HepG2 (cell line): ENCODE data around the gene MMP28. TPM values are rescaled to one million over a fixed set of nuclear protein-coding genes. Genes with fewer than 3 reads are reported as not detected.

Source experiments
- AHR ChIP-seq: IDR thresholded peaks from 2 replicates; pipeline ENCODE4 v1.6.1; 2018; ENCODE audit warnings: missing genetic modification reagents, missing compliant biosample characterization
- BRD4 ChIP-seq: sonication (generic); formaldehyde crosslinking; IDR thresholded peaks from 2 replicates; pipeline ENCODE4 v1.4.0; 2020; ENCODE audit warnings: missing genetic modification reagents
- MIXL1 ChIP-seq: IDR thresholded peaks from 2 replicates; pipeline ENCODE4 v1.6.1; 2016
- PHF8 ChIP-seq: sonication (generic); formaldehyde crosslinking; IDR thresholded peaks from 2 replicates; pipeline ENCODE4 v1.5.0; 2020; ENCODE audit warnings: missing genetic modification reagents
- POLR2G ChIP-seq: fragments of 200-400 bp; formaldehyde crosslinking; IDR thresholded peaks from 2 replicates; pipeline ENCODE4 v1.6.1; 2018; ENCODE audit warnings: mild to moderate bottlenecking, low read depth, low read length, moderate library complexity
- RAD51 ChIP-seq: fragments of 450-650 bp; IDR thresholded peaks from 2 replicates; pipeline ENCODE4 v1.6.1; 2016; ENCODE audit warnings: borderline replicate concordance
- SAP130 ChIP-seq: IDR thresholded peaks from 2 replicates; pipeline ENCODE4 v1.6.1; 2016; ENCODE audit warnings: low read depth
- TCF12 ChIP-seq, 2 experiments: fragments of 450-650 bp in 1 of 2; sonication (generic) in 1 of 2; formaldehyde crosslinking in 1 of 2; IDR thresholded peaks; 2 replicates each; pipeline versions ENCODE4 v1.6.1 to v1.8.0; 2017 to 2022; ENCODE audit warnings: antibody characterized with exemption in 1 of 2, mild to moderate bottlenecking in 1 of 2, missing genetic modification reagents in 1 of 2, moderate library complexity in 1 of 2
- ZBTB7B ChIP-seq: sonication (generic); formaldehyde crosslinking; IDR thresholded peaks from 2 replicates; pipeline ENCODE4 v1.4.0; 2020; ENCODE audit warnings: missing genetic modification reagents
- ZFP37 ChIP-seq: sonication (generic); formaldehyde crosslinking; IDR thresholded peaks from 2 replicates; pipeline ENCODE4 v1.4.0; 2020; ENCODE audit warnings: missing genetic modification reagents, borderline replicate concordance
- ZNF558 ChIP-seq: sonication (generic); formaldehyde crosslinking; IDR thresholded peaks from 2 replicates; pipeline ENCODE4 v1.9.0; 2022; ENCODE audit warnings: mild to moderate bottlenecking, missing genetic modification reagents, borderline replicate concordance
- ZNF788 ChIP-seq: sonication (generic); formaldehyde crosslinking; IDR thresholded peaks from 2 replicates; pipeline ENCODE4 v1.5.0; 2020; ENCODE audit warnings: mild to moderate bottlenecking, missing genetic modification reagents, borderline replicate concordance
- ZSCAN22 ChIP-seq: sonication (generic); formaldehyde crosslinking; IDR thresholded peaks from 2 replicates; pipeline ENCODE4 v1.4.0; 2020; ENCODE audit warnings: mild to moderate bottlenecking, missing genetic modification reagents
- polyA plus RNA-seq, 8 experiments: library from polyadenylated mRNA; depleted of rRNA in 3 of 8; stranded (reverse) in 7 of 8; unstranded in 1 of 8; fragments of >200 nt; fragmentation: Illumina TruSeq in 4 of 8; extraction: Trizol in 4 of 8; gene quantifications; 2 replicates each; pipeline versions ENCODE4 v1.2.1 to v1.2.3, GENCODE V29; 2011 to 2016; ENCODE audit warnings: low read depth in 4 of 8, missing spikeins in 1 of 8, mixed read lengths in 1 of 8; ENCODE audit not compliant: insufficient read depth in 1 of 8
- total RNA-seq, 5 experiments: library from RNA; depleted of rRNA; stranded (reverse); fragments of >200 nt; fragmentation: Illumina TruSeq; extraction: Trizol; gene quantifications; 2 replicates each; pipeline ENCODE4 v1.2.3, GENCODE V29; 2016; ENCODE audit warnings: low read depth in 1 of 5
- TF ChIP-seq, protein P1 (sequence below): sonication (generic); formaldehyde crosslinking; IDR thresholded peaks from 2 replicates; pipeline ENCODE4 v1.8.1; 2023; ENCODE audit warnings: mild to moderate bottlenecking, missing genetic modification reagents
- TF ChIP-seq, protein P2 (sequence below): IDR thresholded peaks from 2 replicates; pipeline ENCODE4 v1.4.0; 2020; ENCODE audit warnings: mild to moderate bottlenecking, missing genetic modification reagents
- TF ChIP-seq, protein P3 (sequence below): sonication (generic); formaldehyde crosslinking; IDR thresholded peaks from 2 replicates; pipeline ENCODE4 v1.4.0; 2020; ENCODE audit warnings: missing genetic modification reagents
- TF ChIP-seq, protein P4 (sequence below): sonication (generic); formaldehyde crosslinking; IDR thresholded peaks from 2 replicates; pipeline ENCODE4 v1.5.0; 2020; ENCODE audit warnings: mild to moderate bottlenecking, missing genetic modification reagents, borderline replicate concordance
- TF ChIP-seq, protein P5 (sequence below): IDR thresholded peaks from 2 replicates; pipeline ENCODE4 v1.6.1; 2016; ENCODE audit warnings: missing genetic modification reagents, missing compliant biosample characterization

Gene MMP28
- total and polyA plus RNA-seq, 2 of the 13 experiments (the other 11 are each of a cell fraction or from before 2014, with no cell fraction given) = not detected

DNA sequence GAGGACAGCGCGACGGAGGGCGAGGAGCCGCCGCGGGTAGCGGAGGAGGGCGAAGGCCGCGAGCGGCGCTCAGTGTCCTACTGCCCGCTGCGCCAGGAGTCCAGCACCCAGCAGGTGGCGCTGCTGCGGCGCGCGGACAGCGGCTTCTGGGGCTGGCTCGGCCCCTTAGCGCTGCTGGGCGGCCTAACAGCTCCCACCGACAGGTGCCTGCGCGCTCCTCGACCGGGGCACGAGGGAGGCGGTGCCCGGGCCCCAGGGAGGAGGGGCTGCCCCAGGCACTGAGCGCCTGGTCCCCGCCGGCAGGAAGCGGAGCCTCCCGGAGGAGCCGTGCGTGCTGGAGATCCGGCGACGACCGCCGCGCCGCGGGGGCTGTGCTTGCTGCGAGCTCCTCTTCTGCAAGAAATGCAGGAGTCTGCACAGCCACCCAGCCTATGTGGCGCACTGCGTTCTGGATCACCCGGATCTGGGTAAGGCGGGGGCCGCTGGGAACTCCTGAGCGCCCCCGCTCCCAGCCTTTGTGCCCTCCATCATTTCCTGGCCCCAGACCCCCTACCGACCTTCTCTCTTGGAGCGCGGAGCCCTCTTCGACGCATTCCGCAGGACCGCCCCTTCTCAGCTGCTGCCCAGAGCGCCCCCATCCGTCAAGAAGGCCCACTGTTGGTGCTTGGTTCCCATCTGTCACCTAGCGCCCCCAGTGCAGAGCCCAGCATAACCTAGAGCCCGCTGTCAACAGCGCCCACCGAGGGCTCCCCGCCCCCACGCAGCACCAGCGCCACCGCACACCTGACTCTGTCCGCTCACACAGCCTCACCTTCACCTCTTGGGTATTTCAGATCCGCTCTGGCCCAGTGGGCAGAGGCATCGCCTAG, 31.1 kb downstream of the MMP28 start (continued):
- TF ChIP-seq TCF12 (IDR thresholded peaks at IDR 0.05) (no peak), TCF12 (CRISPR knock-in tag; IDR thresholded peaks at IDR 0.05) (peak; percentile 49; the same call in 1 of the 2 replicates), AHR (CRISPR knock-in tag) (no peak), MIXL1 (0 out of 2 replicates have a peak, but pooled peaks have one; percentile 40), ZBTB7B (CRISPR knock-in tag) (peak; percentile 61), ZFP37 (CRISPR knock-in tag) (no peak), BRD4 (CRISPR knock-in tag) (no peak), ZNF788 (CRISPR knock-in tag) (peak; percentile 83; the same call in 1 of the 2 replicates), PHF8 (CRISPR knock-in tag) (0 out of 2 replicates have a peak, but pooled peaks have one; percentile 50), ZSCAN22 (CRISPR knock-in tag) (no peak), SAP130 (CRISPR knock-in tag) (peak; percentile 57), ZNF558 (no peak), POLR2G (no peak), RAD51 (no peak)
- TF ChIP-seq, protein P1, sequence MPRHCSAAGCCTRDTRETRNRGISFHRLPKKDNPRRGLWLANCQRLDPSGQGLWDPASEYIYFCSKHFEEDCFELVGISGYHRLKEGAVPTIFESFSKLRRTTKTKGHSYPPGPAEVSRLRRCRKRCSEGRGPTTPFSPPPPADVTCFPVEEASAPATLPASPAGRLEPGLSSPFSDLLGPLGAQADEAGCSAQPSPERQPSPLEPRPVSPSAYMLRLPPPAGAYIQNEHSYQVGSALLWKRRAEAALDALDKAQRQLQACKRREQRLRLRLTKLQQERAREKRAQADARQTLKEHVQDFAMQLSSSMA (CRISPR knock-in tag) = 0 out of 2 replicates have a peak, but pooled peaks have one; percentile 70
- TF ChIP-seq, protein P2, sequence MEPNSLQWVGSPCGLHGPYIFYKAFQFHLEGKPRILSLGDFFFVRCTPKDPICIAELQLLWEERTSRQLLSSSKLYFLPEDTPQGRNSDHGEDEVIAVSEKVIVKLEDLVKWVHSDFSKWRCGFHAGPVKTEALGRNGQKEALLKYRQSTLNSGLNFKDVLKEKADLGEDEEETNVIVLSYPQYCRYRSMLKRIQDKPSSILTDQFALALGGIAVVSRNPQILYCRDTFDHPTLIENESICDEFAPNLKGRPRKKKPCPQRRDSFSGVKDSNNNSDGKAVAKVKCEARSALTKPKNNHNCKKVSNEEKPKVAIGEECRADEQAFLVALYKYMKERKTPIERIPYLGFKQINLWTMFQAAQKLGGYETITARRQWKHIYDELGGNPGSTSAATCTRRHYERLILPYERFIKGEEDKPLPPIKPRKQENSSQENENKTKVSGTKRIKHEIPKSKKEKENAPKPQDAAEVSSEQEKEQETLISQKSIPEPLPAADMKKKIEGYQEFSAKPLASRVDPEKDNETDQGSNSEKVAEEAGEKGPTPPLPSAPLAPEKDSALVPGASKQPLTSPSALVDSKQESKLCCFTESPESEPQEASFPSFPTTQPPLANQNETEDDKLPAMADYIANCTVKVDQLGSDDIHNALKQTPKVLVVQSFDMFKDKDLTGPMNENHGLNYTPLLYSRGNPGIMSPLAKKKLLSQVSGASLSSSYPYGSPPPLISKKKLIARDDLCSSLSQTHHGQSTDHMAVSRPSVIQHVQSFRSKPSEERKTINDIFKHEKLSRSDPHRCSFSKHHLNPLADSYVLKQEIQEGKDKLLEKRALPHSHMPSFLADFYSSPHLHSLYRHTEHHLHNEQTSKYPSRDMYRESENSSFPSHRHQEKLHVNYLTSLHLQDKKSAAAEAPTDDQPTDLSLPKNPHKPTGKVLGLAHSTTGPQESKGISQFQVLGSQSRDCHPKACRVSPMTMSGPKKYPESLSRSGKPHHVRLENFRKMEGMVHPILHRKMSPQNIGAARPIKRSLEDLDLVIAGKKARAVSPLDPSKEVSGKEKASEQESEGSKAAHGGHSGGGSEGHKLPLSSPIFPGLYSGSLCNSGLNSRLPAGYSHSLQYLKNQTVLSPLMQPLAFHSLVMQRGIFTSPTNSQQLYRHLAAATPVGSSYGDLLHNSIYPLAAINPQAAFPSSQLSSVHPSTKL (CRISPR knock-in tag) = peak; percentile 62
- TF ChIP-seq, protein P3, sequence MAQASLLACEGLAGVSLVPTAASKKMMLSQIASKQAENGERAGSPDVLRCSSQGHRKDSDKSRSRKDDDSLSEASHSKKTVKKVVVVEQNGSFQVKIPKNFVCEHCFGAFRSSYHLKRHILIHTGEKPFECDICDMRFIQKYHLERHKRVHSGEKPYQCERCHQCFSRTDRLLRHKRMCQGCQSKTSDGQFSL (CRISPR knock-in tag) = 0 out of 2 replicates have a peak, but pooled peaks have one; percentile 42
- TF ChIP-seq, protein P4, sequence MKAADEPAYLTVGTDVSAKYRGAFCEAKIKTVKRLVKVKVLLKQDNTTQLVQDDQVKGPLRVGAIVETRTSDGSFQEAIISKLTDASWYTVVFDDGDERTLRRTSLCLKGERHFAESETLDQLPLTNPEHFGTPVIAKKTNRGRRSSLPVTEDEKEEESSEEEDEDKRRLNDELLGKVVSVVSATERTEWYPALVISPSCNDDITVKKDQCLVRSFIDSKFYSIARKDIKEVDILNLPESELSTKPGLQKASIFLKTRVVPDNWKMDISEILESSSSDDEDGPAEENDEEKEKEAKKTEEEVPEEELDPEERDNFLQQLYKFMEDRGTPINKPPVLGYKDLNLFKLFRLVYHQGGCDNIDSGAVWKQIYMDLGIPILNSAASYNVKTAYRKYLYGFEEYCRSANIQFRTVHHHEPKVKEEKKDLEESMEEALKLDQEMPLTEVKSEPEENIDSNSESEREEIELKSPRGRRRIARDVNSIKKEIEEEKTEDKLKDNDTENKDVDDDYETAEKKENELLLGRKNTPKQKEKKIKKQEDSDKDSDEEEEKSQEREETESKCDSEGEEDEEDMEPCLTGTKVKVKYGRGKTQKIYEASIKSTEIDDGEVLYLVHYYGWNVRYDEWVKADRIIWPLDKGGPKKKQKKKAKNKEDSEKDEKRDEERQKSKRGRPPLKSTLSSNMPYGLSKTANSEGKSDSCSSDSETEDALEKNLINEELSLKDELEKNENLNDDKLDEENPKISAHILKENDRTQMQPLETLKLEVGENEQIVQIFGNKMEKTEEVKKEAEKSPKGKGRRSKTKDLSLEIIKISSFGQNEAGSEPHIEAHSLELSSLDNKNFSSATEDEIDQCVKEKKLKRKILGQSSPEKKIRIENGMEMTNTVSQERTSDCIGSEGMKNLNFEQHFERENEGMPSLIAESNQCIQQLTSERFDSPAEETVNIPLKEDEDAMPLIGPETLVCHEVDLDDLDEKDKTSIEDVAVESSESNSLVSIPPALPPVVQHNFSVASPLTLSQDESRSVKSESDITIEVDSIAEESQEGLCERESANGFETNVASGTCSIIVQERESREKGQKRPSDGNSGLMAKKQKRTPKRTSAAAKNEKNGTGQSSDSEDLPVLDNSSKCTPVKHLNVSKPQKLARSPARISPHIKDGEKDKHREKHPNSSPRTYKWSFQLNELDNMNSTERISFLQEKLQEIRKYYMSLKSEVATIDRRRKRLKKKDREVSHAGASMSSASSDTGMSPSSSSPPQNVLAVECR (CRISPR knock-in tag) = peak; percentile 74; the same call in 1 of the 2 replicates
- TF ChIP-seq, protein P5, sequence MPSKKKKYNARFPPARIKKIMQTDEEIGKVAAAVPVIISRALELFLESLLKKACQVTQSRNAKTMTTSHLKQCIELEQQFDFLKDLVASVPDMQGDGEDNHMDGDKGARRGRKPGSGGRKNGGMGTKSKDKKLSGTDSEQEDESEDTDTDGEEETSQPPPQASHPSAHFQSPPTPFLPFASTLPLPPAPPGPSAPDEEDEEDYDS (CRISPR knock-in tag) = peak; percentile 17; the same call in 1 of the 2 replicates
